Left lobe of liver (tissue), 2 donors: Measurements from ENCODE around the gene CDC20. TPM values are rescaled to one million over a fixed set of nuclear protein-coding genes. Genes with fewer than 3 reads are reported as not detected.

Experiments
- ATAC-seq: fragments of 200-7000 bp; cut with Tn5 transposase; one replicate; pipeline ENCODE4 v1.9.1; 2020; ENCODE audit warnings: mild to moderate bottlenecking, moderate library complexity
- DNase-seq: peaks from one replicate; pipeline ENCODE4 v3.0.0-alpha.2; 2020; ENCODE audit warnings: low spot score
- total RNA-seq: library from RNA; stranded (reverse); gene quantifications from one replicate; pipeline ENCODE4 v1.2.1, GENCODE V29; 2021
- donor health status: DM: no; HTN: no; CAD: no; lungs with moderate emphysema.
- donor health status: DM: no; HTN: yes; CAD: no.

CDC20 gene
- total RNA-seq, 1 donor from 2014 or later: 0.78 TPM

DNA sequence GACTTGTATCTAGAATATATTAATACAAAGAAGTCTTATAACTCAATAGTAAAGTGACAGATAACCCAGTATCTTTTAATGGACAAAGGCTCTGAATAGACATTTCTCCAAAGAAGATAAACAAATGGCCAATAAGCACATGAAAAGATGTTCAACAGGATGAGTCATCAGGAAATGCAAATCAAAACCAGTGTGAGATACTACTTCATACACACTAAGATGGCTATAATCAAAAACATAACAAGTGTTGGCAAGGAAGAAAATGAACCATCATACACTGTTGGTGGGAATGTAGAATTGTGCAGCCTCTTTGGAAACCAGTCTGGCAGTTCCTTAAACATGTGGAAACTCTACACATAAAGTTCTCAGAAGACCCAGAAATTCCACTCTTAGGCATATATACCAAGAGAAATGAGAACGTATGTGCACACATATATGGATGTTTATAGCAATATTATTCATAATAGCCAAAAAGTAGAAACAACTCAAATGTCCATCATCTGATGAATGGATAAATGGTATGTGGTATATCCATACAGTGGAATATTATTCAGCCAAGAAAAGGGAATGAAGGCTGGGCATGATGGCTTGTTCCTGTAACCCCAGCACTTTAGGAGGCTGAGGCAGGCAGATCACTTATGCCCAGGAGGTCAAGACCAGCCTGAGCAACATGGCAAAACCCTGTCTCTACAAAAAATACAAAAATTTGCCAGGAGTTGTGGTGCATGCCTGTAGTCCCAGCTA, 31.1 kb upstream of the CDC20 start:
- ATAC-seq: no peak
- no peak for DNase-seq

DNA sequence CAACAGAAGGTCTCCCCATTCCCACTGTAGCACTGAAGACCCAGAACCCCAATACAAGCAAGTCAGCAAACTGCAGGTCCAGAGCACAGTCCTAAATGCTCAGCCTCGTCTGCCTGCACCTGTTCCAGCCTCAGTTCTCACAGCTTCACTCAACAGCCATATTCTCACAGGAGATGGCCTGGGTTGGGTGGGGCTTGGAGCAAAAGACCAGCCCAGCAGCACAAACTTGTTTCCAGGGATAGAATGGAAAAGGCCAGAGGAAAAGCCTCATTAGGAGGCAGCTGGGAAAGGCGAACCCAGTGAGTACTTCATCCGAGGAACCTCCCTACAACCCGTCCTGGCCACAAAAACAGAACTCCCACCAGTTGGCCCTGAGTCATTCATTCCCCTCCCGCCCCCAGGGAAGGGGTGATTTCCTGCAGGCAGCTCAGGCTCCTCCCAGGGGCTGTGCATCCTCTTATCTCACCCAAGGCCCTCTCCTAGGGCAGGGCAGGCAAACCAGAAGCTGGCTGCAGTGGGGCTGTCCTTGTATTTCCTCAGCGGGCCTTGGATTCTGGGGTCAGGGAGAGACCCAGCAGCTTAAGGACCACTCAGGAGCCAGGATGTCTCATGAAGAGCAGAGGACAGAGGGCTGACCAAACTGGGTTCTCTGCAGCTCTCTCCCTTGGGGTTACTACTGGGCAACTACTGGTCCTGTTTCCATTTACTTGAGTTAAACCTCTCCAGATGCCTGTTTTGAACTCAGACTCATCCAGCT, 28.6 kb upstream of the CDC20 start:
- ATAC-seq (peak; percentile 51), DNase-seq (no peak)

- no peak for DNase-seq
- no peak for ATAC-seq
Measured at GRCh38 chr1:43331688-43332087, 27.1 kb upstream of the CDC20 start.

- ATAC-seq (peak; percentile 82), DNase-seq (no peak)
Measured at GRCh38 chr1:43334453-43335205, 24.2 kb upstream of the CDC20 start.

DNA sequence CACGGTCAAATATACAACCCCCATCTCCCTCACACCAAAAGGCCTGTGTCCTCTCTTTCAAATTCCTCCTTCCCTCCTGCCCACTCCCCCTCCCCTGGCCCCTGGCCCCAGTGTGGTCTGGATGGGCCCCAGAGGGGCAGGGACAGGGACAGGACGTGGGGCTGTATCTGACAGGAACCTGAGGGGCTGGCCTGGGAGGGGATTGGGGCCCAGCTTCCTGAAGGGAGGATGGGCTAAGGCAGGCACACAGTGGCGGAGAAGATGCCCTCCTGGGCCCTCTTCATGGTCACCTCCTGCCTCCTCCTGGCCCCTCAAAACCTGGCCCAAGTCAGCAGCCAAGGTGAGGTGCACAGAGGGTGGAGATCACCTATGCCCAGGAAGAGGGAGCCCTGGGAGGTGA, 21.2 kb upstream of the CDC20 start, which contains the start of gene MPL:
Gene MPL, plus strand, starts transcription at position 231 of the 400 bp plus-strand sequence. Its CDS starts 31 bp downstream, at position 262.
- DNase-seq (no peak), ATAC-seq (no peak)

DNA sequence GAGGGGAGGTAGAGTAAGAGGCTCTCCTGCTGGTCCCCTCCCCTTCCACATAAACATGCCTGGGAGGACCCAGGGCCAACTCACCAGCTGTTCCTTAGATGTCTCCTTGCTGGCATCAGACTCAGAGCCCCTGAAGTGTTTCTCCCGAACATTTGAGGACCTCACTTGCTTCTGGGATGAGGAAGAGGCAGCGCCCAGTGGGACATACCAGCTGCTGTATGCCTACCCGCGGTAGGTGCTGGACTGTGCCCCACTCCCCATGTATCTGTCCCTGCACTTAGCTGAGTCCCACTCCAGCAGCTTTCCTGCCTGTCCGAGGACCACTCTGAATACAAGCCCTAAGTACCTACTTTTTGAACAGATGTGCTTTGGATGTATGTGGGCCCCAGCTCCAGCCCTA, 20.8 kb upstream of the CDC20 start:
- DNase-seq (no peak), ATAC-seq (no peak)

DNA sequence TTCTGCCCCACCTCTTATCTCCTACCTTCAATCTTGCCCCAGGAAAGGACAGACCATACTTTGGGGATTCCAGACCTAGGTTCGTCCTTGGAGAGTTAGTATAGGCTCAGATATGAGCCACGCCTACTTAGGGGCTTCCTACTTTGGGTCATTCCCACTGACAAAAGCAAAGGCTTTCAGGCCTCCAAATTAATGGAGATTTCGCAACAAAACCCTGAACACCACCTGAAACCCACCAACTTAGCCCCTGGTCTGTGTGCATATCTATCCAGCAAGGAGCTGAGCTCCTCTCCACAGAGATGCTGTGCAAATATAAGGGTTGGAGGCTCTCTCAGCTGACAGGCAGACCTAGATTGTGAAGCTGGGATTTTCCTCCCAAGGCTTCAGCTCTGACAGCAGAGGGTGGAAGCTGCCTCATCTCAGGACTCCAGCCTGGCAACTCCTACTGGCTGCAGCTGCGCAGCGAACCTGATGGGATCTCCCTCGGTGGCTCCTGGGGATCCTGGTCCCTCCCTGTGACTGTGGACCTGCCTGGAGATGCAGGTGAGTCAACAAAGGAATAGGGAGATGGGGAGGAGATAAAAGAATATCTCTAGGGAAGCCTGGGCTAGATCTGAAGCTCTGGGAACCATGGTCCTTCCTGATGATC, 19.1 kb upstream of the CDC20 start:
- DNase-seq: no peak

DNA sequence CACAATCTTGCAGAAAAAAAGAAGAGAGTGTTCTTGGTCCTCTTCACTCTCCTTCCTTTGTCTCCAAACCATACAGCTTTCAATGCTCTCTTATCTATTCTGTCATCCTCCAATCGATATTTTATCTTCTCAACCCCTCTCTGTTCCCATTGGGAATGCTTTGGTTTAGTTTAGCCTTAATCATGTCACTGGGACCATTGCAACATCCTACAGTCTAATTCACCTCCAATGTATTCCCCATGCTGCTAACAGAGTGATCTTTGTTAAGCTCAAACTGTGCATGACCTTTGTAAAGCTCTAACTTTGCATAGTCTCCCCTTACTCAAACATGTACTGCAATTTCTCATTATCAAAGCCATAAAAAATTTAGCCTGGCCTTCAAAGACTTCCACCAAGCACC, 18.2 kb upstream of the CDC20 start:
- DNase-seq (no peak), ATAC-seq (no peak)

More for the DNA sequence above, 19.1 kb upstream of the CDC20 start:
- no peak for ATAC-seq

DNA sequence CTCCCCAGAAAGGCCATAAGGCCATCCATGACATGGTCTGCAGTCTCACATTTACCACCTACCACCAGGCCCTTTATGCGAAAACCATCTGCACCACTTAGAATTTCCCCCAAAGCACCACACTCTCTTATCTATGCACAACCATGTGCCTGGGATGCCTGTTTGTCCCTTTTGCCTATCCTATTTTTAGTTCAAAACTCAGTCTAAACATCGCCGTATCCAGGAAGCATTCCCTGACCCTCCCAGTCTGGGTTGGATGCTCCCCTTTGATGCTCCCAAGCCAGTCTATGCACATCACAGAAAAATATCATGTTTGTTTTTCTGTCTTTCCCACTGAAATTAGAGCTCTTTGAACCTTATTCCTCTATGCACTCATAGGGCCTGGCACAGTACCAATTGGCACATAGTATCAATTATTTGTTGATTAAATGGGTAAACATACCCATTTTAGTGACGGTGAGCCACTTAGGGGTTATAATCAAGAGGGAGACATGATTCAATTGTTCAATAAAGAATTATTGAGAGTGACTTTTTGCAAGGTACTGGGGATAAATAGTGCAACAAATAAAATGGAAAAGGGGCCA, 14.4 kb upstream of the CDC20 start:
- no peak for DNase-seq
- no peak for ATAC-seq

DNA sequence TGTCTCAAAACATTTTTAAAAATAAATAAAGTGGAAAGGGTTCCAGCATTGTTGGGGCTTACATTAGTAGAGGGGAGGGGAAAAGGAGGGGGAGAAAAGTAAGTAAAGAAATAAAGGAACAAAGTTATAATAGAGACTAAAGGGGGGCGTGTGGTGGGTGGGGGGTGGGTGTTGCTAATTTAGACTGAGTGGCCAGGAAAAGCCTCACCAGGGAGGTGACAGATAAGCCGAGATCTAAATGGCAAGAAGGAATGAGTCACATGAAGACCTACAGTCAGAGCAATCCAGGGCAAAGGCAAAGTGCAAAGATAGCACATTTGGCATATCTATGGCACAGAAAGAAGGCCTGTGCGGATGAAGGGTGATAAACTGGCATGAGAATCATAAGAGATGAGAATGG, 13.7 kb upstream of the CDC20 start:
- ATAC-seq: no peak

DNA sequence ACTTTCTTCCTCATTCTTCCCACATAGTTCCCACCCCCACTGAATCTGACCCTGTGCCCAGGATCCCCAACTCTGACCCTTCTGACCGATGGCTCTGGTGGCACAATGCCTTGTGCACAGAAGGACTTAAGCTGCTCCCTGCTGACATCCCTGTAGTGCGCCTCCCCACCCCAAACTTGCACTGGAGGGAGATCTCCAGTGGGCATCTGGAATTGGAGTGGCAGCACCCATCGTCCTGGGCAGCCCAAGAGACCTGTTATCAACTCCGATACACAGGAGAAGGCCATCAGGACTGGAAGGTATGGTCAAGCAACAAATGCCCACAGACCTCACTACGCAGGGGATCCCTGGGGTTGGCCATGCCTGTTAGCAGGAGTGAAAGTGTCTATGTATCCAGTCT, 12.1 kb upstream of the CDC20 start:
- DNase-seq: no peak
- no peak for ATAC-seq

More for the DNA sequence above, 13.7 kb upstream of the CDC20 start:
- no peak for DNase-seq

DNA sequence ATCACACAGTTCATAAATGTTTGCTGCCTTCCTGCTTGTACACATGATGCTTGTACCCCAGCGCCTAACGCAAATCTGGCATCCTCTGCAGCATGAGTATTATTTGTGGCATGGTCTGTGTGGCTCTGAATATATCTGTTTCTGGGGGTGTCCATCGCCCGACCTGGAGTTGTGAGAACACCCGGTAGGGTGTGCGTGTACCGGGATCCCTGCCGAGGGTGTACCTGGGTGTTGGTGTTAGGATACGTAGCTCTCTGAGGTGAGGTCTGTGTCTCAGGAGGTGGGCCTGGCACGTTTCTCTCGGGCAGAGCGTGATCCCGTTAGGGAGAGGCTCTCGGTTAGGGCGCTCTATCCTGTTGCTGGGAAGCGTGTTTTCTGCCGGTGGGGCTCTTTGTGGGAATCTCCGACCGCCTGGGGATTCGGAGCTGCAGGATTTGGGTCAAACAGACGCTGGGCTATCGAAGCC, 10.4 kb upstream of the CDC20 start:
- no peak for DNase-seq

GRCh38 chr1:43348809-43349593, 9.8 kb upstream of the CDC20 start:
- peak; percentile 94 for ATAC-seq
- DNase-seq: peak; percentile 96

More for the DNA sequence above, 10.4 kb upstream of the CDC20 start:
- ATAC-seq: peak; percentile 17

- no peak for DNase-seq
- no peak for ATAC-seq
Measured at GRCh38 chr1:43349594-43350306, 9.0 kb upstream of the CDC20 start.

DNA sequence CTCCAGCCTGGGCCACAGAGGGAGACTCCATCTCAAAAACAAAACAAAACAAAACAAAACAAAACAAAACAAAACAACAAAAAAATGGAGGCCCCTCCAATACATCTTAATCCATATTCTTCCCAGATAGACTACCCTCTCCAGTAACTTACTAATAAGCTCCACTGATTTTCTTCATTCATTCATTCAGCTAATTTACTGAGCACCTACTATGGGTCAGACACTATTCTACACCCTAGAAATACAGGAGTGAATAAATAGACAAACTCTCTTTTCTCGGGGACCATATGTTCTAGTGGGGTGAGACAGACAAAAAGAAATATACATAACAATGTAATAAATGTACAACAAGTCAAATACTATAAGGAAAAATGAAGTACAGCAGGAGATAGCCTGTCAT, 7.8 kb upstream of the CDC20 start:
- DNase-seq: no peak

GRCh38 chr1:43351421-43352350, 7.1 kb upstream of the CDC20 start:
- DNase-seq (no peak), ATAC-seq (no peak)

More for the DNA sequence above, 7.8 kb upstream of the CDC20 start:
- no peak for ATAC-seq

- DNase-seq (no peak), ATAC-seq (no peak)
Measured at GRCh38 chr1:43352351-43352705, 6.5 kb upstream of the CDC20 start.

GRCh38 chr1:43352881-43353280, 5.9 kb upstream of the CDC20 start:
- no peak for ATAC-seq
- DNase-seq: no peak
